K562 (cell line): ENCODE measurements around the gene KBTBD13. TPM values are rescaled to one million over a fixed set of nuclear protein-coding genes. Genes with fewer than 3 reads are reported as not detected.
A peak's percentile ranks its signal among the peaks of the same experiment; 100 is the strongest.

Source experiments
- ATF3 ChIP-seq, 2 experiments: fragments of 450-650 bp in 1 of 2; sonication (generic) in 1 of 2; formaldehyde crosslinking in 1 of 2; IDR thresholded peaks in 1 of 2; conservative IDR thresholded peaks in 1 of 2; 2 replicates each; pipeline versions ENCODE4 v1.6.1 to v1.8.1; 2016 to 2023; ENCODE audit warnings: mild to moderate bottlenecking in 2 of 2, moderate library complexity in 2 of 2, inconsistent platforms in 1 of 2, missing genetic modification reagents in 1 of 2
- CHAMP1 ChIP-seq: fragments of 450-650 bp; IDR thresholded peaks from 2 replicates; pipeline ENCODE4 v1.6.1; 2016; ENCODE audit warnings: mild to moderate bottlenecking
- GABPB2 ChIP-seq: fragments of 250-450 bp; sonication (Bioruptor Pico); conservative IDR thresholded peaks from 2 replicates; pipeline ENCODE4 v1.5.1; 2021; ENCODE audit warnings: mild to moderate bottlenecking
- HDAC6 ChIP-seq: IDR thresholded peaks from 2 replicates; pipeline ENCODE4 v1.6.1; 2012; ENCODE audit warnings: low read depth, mild to moderate bottlenecking, control low read depth, inconsistent platforms, low read length, moderate library complexity
- L3MBTL2 ChIP-seq: fragments of 450-650 bp; IDR thresholded peaks from 2 replicates; pipeline ENCODE4 v1.6.1; 2016; ENCODE audit warnings: mild to moderate bottlenecking, moderate library complexity
- MXD1 ChIP-seq: fragments of 250-450 bp; sonication (Bioruptor Pico); IDR thresholded peaks from 2 replicates; pipeline ENCODE4 v1.8.0; 2021; ENCODE audit warnings: borderline replicate concordance, mild to moderate bottlenecking, moderate library complexity; ENCODE audit not compliant: poor library complexity, severe bottlenecking
- MYC ChIP-seq, 2 experiments: fragments of 250-450 bp in 1 of 2; sonication (Bioruptor Pico) in 1 of 2; IDR thresholded peaks; 2 replicates each; pipeline versions ENCODE4 v1.5.1 to v1.6.1; 2012 to 2021; ENCODE audit warnings: low read depth in 2 of 2, borderline replicate concordance in 1 of 2, improper control_type of control experiment in 1 of 2, low read length in 1 of 2, mild to moderate bottlenecking in 1 of 2, moderate library complexity in 1 of 2
- NFATC3 ChIP-seq: fragments of 450-650 bp; IDR thresholded peaks from 2 replicates; pipeline ENCODE4 v1.6.1; 2017; ENCODE audit warnings: mild to moderate bottlenecking
- NFE2L1 ChIP-seq: fragments of 450-650 bp; IDR thresholded peaks from 2 replicates; pipeline ENCODE4 v1.6.1; 2016; ENCODE audit warnings: missing genetic modification characterization, low read depth, mild to moderate bottlenecking, missing compliant biosample characterization, moderate library complexity, borderline replicate concordance
- NR3C1 ChIP-seq: sonication (generic); formaldehyde crosslinking; IDR thresholded peaks from 2 replicates; pipeline ENCODE4 v1.8.1; 2022; ENCODE audit warnings: missing genetic modification reagents
- PHB ChIP-seq: fragments of 250-450 bp; sonication (Bioruptor Pico); IDR thresholded peaks from 2 replicates; pipeline ENCODE4 v1.5.0; 2021
- PHF8 ChIP-seq: fragments of 200-600 bp; sonication (generic); IDR thresholded peaks from 2 replicates; pipeline ENCODE4 v1.6.1; 2012; ENCODE audit warnings: mixed run types, mild to moderate bottlenecking, inconsistent platforms, low read length, moderate library complexity, borderline replicate concordance
- POLR3A ChIP-seq: IDR thresholded peaks from 2 replicates; pipeline ENCODE4 v1.6.1; 2011; ENCODE audit warnings: borderline replicate concordance, mild to moderate bottlenecking, moderate library complexity; ENCODE audit not compliant: insufficient read length, insufficient read depth; ENCODE audit errors: extremely low read depth
- RBM14 ChIP-seq: fragments of 200-400 bp; formaldehyde crosslinking; IDR thresholded peaks from 2 replicates; pipeline ENCODE4 v1.6.1; 2018; ENCODE audit warnings: low read depth, mild to moderate bottlenecking, low read length, moderate library complexity, borderline replicate concordance; ENCODE audit not compliant: insufficient read depth
- RNF2 ChIP-seq: sonication (generic); IDR thresholded peaks from 2 replicates; pipeline ENCODE4 v1.6.1; 2016
- SETDB1 ChIP-seq: IDR thresholded peaks from one replicate; pipeline ENCODE4 v1.6.1; 2012; ENCODE audit warnings: low read length, control low read depth, inconsistent platforms
- SMAD2 ChIP-seq: fragments of 150-350 bp; IDR thresholded peaks from 2 replicates; pipeline ENCODE4 v1.6.1; 2014; ENCODE audit warnings: low read depth, mild to moderate bottlenecking, low read length
- TCF3 ChIP-seq: sonication (generic); formaldehyde crosslinking; IDR thresholded peaks from 2 replicates; pipeline ENCODE4 v1.4.0; 2020; ENCODE audit warnings: mild to moderate bottlenecking, missing genetic modification reagents
- TRIM24 ChIP-seq, 2 experiments: fragments of 450-650 bp; IDR thresholded peaks; 2 replicates each; pipeline ENCODE4 v1.6.1; 2016
- XRCC3 ChIP-seq: fragments of 450-650 bp; IDR thresholded peaks from 2 replicates; pipeline ENCODE4 v1.6.1; 2017; ENCODE audit warnings: mild to moderate bottlenecking, moderate library complexity
- ZNF133 ChIP-seq: fragments of 250-450 bp; sonication (Bioruptor Pico); IDR thresholded peaks from 2 replicates; pipeline ENCODE4 v1.4.0; 2020; ENCODE audit warnings: mild to moderate bottlenecking
- ZNF146 ChIP-seq: IDR thresholded peaks from one replicate; pipeline ENCODE4 v1.6.1; 2018; ENCODE audit warnings: missing compliant biosample characterization; ENCODE audit not compliant: unreplicated experiment
- ZNF174 ChIP-seq: fragments of 250-450 bp; sonication (Bioruptor Pico); IDR thresholded peaks from 2 replicates; pipeline ENCODE4 v1.4.0; 2020; ENCODE audit warnings: mild to moderate bottlenecking
- ZNF717 ChIP-seq: fragments of 250-450 bp; sonication (Bioruptor Pico); IDR thresholded peaks from 2 replicates; pipeline ENCODE4 v1.5.0; 2021
- ZNF830 ChIP-seq: fragments of 250-450 bp; sonication (Bioruptor Pico); IDR thresholded peaks from 2 replicates; pipeline ENCODE4 v1.5.0; 2021; ENCODE audit warnings: mild to moderate bottlenecking
- polyA plus RNA-seq, 8 experiments: library from polyadenylated mRNA; depleted of rRNA in 4 of 8; stranded (reverse) in 5 of 8; unstranded in 3 of 8; fragments of >200 nt; fragmentation: Nextera tagmentation in 2 of 8; fragmentation: Illumina TruSeq in 1 of 8; extraction: Ambion mirVana in 2 of 8; extraction: Trizol in 1 of 8; gene quantifications; 2 replicates each; pipeline versions ENCODE4 v1.2.1 to v1.2.3, GENCODE V29; 2011 to 2014; ENCODE audit warnings: inconsistent platforms in 1 of 8, missing spikeins in 1 of 8
- total RNA-seq, 7 experiments: library from RNA; depleted of rRNA in 6 of 7; stranded (reverse); fragments of >200 nt in 6 of 7; fragmentation: Illumina TruSeq in 2 of 7; extraction: Trizol in 2 of 7; gene quantifications; 2 replicates each; pipeline versions ENCODE4 v1.2.1 to v1.2.3, GENCODE V29; 2011 to 2021; ENCODE audit warnings: low replicate concordance in 1 of 7

KBTBD13 gene
- total and polyA plus RNA-seq, 9 of the 15 experiments (the other 6 are each of a cell fraction or from before 2014, with no cell fraction given), result 0.07 to 0.13 (median 0.10) TPM; not detected in 3

GRCh38 chr15:65028921-65029735 lies 47.4 kb upstream of the KBTBD13 start, which contains the start of gene MTFMT (continued):
- no peak for TF ChIP-seq ATF3 (IDR thresholded peaks at IDR 0.05)
- no peak for TF ChIP-seq ATF3 (CRISPR knock-in tag; conservative IDR thresholded peaks at IDR 0.05)
- no peak for TF ChIP-seq ZNF174 (CRISPR knock-in tag)
- no peak for TF ChIP-seq CHAMP1
- TF ChIP-seq PHB (CRISPR knock-in tag), result no peak
- TF ChIP-seq TCF3 (CRISPR knock-in tag), result no peak
- TF ChIP-seq ZNF830, result no peak
- TF ChIP-seq MYC (IDR thresholded peaks at IDR 0.05; ENCODE audit: low read depth, low read length), result peak; percentile 57
- no peak for TF ChIP-seq MYC (CRISPR knock-in tag; IDR thresholded peaks at IDR 0.05; ENCODE audit: borderline replicate concordance, low read depth)
- no peak for TF ChIP-seq ZNF146
- TF ChIP-seq ZNF717, result no peak
- TF ChIP-seq SETDB1, result no peak
- TF ChIP-seq NFATC3, result no peak
- no peak for TF ChIP-seq XRCC3
- TF ChIP-seq NR3C1 (CRISPR knock-in tag), result no peak
- peak; percentile 93 for TF ChIP-seq PHF8
- TF ChIP-seq TRIM24 (IDR thresholded peaks at IDR 0.05), result no peak
- no peak for TF ChIP-seq NFE2L1 (tag)
- no peak for TF ChIP-seq RNF2
- TF ChIP-seq L3MBTL2, result peak; percentile 74
- TF ChIP-seq ZNF133 (CRISPR knock-in tag), result no peak
- TF ChIP-seq SMAD2, result no peak
- no peak for TF ChIP-seq RBM14
- no peak for TF ChIP-seq HDAC6
- TF ChIP-seq MXD1 (CRISPR knock-in tag), result no peak
- TF ChIP-seq GABPB2 (CRISPR knock-in tag), result no peak
- no peak for TF ChIP-seq POLR3A
